ENCODE measurements around the gene CEP89.

GRCh38 chr19:32865326-32865725 lies 106.4 kb downstream of the CEP89 start:
- TF ChIP-seq, protein P1, sequence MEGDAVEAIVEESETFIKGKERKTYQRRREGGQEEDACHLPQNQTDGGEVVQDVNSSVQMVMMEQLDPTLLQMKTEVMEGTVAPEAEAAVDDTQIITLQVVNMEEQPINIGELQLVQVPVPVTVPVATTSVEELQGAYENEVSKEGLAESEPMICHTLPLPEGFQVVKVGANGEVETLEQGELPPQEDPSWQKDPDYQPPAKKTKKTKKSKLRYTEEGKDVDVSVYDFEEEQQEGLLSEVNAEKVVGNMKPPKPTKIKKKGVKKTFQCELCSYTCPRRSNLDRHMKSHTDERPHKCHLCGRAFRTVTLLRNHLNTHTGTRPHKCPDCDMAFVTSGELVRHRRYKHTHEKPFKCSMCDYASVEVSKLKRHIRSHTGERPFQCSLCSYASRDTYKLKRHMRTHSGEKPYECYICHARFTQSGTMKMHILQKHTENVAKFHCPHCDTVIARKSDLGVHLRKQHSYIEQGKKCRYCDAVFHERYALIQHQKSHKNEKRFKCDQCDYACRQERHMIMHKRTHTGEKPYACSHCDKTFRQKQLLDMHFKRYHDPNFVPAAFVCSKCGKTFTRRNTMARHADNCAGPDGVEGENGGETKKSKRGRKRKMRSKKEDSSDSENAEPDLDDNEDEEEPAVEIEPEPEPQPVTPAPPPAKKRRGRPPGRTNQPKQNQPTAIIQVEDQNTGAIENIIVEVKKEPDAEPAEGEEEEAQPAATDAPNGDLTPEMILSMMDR (optimal IDR thresholded peaks at IDR 0.05 in 1 of 3, IDR thresholded peaks at IDR 0.05 in 1 of 3, conservative IDR thresholded peaks at IDR 0.05 in 1 of 3; ENCODE audit: extremely low read depth in 1 of 3, insufficient read depth in 2 of 3, low read length in 3 of 3): no peak
- no peak for TF ChIP-seq EZH2 (IDR thresholded peaks at IDR 0.05; ENCODE audit: low read length)
